GM19035 (cell line): ENCODE measurements around the gene C12orf54.
"Not testable (repeated sequence)": the region's sequence is repeated elsewhere in the genome, so short reads cannot be mapped to it uniquely, and the experiment has no call there.

Experiments used
- ATAC-seq: cut with Tn5 transposase; IDR thresholded peaks from one replicate; pipeline ENCODE4 v1.9.1; 2021; ENCODE audit not compliant: unreplicated experiment

The C12orf54 gene

DNA sequence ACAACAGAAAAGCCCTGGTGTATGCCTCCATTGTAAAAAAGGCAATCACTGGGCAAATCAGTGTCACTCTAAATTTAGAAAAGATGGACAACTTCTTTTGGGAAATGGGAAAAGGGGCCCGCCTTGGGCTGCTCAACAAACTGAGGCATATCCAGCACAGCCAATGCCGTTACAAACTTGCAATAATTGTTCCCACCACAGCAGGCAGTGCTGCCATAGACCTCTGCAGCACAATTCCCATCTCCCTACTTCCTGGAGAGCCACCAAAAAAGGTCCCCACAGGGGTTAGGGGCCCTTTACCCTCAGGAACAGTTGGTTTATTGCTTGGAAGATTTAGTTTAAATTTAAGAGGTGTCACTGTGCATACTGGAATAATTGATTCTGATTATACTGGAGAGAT lies 26.7 kb downstream of the C12orf54 start:
- ATAC-seq: no peak

DNA sequence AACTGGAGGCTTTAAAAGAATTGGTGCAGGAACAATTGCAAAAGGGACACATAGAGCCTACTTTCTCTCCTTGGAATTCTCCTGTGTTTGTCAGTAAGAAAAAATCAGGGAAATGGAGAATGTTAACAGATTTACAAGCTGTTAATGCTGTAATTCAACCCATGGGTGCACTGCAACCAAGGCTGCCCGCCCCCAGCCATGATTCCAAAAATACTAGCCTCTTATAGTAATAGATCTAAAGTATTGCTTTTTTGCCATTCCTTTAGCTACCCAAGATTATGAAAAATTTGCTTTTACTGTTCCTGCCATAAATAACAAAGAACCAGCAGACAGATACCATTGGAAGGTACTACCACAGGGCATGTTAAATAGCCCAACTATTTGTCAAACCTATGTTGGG lies 27.8 kb downstream of the C12orf54 start:
- ATAC-seq: no peak

DNA sequence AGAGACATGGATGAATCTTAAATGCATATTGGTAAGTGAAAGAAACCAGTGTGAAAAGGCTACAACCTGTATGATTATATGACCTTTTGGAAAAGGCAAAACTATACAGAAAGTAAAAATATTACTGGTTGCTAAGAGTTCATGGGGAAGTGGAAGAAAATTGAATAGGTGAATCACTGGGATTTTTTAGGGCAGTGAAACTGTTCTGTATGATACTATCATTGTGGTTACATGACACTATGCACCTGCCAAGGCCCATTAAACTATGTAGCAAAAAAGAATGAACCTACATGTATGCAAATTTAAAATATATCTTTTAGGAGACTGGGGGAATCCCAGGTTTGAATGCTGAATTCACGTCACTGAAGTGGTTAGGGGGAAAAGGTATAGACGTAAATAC lies 30.6 kb downstream of the C12orf54 start:
- ATAC-seq: peak; percentile 90

DNA sequence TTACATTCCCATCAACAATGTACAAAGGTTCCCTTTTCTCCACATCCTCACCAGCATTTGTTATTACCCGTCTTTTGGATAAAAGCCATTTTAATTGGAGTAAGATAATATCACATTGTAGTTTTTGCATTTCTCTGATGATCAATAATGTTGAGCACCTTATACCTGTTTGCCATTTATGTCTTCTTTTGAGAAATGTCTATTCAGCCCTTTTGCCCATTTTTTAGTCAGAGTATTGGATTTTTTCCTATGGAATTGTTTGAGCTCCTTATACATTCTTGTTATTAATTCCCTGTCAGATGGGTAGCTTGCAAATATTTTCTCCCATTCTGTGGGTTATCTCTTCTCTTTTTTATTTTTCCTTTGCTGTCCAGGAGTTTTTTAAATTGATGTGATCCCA lies 32.4 kb downstream of the C12orf54 start:
- ATAC-seq: no peak

DNA sequence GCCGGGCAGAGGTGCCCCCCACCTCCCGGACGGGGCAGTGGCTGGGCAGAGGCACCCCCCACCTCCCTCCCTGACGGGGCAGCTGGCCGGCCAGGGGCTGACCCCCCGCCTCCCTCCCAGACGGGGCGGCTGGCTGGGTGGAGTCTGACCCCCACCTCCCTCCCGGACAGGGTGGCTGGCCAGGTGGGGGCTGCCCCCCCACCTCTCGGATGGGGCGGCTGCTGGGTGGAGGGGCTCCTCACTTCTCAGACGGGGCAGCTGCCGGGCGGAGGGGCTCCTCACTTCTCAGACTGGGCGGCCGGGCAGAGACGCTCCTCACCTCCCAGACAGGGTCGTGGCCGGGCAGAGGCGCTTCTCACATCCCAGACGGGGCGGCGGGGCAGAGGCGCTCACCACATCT lies 38.1 kb downstream of the C12orf54 start:
- ATAC-seq: not testable (repeated sequence)

DNA sequence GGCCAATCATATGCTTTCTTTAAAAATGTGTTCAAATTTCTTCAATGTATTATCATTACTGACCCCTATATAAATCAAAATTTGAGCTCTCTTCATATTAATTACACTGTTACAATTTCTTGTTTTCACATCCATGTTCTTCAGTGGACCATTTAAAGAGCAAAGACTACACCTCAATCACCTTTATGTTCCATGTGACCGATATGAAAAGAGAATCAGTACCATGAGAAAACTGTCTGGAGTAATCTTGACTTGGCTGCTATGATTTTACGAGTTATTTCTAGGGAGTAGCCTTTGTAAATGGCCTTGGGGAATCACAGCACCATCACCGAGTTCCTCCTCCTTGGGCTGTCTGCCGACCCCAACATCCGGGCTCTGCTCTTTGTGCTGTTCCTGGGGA lies 43.0 kb downstream of the C12orf54 start, which contains the start of gene OR8S1:
TSS of gene OR8S1 (plus strand) at position 301 of the 400 bp plus-strand sequence. CDS start at position 301, 0 bp downstream.
- ATAC-seq: no peak

DNA sequence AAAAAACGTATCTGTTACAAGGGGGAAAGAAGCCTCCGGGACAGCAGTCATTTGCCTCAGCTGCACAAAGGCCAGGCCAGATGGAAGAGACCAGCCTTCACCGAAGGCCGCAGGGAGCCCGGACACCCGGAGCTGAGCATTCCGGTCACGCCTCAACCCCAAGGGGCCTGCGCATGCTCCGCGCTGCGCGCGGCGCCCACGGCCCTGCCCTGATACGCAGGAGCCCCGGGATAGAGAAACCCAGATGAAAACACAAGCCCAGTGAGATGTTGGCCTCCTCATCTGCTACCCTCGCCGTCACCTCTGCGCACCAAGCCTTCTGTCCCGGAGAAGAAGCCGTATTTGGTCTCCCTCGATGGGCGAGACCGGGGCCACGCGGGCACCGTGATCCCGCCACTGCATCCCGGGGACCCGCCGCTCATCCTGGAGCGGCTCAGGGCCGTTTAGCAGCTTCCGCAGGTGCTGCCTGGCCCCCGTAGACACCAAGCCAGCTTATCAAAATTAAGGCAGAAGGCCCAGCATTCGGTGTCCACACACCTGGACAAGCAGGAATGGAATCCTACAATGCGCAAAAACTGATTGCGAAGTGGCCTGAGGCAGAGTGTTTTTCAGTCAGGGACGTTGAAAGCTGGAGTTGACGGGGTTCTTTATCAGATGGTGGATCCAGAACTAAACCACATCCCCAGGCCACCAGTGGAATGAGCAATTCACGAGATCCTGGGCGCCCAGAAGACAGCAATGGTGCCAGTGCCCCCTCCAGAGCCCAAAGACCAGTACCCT lies 45.8 kb downstream of the C12orf54 start:
- no peak for ATAC-seq

DNA sequence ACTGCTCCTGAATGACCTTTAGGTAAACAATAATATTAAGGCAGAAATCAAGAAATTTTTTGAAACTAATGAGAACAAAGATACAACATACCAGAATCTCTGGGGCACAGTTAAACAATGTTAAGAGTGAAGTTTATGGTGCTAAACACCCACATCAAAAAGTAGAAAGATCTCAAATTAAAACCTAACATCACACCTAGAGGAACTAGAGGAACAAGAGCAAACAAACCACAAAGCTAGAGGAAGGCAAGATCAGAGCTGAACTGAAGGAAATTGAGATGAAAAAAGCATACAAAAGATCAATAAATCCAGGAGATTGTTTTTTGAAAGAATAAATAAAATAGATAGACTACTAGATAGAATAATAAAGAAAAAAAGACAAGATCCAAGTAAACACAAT lies 50.3 kb downstream of the C12orf54 start:
- no peak for ATAC-seq

DNA sequence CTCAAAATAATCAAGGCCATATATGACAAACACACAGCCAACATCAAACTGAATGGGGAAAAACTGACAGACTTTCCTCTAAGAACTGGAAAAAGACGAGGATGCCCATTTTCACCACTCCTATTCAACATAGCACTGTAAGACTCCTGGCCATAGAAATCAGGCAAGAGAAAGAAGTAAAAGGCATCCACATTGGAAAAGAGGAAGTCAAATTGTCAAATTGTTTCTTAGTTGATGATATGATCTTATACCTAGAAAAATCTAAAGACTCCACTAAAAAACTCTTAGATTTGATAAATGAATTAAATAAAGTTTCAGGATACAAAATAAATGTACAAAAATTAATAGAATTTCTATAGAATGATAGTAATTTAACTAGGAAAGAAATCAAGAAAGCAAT lies 54.3 kb downstream of the C12orf54 start:
- no peak for ATAC-seq

DNA sequence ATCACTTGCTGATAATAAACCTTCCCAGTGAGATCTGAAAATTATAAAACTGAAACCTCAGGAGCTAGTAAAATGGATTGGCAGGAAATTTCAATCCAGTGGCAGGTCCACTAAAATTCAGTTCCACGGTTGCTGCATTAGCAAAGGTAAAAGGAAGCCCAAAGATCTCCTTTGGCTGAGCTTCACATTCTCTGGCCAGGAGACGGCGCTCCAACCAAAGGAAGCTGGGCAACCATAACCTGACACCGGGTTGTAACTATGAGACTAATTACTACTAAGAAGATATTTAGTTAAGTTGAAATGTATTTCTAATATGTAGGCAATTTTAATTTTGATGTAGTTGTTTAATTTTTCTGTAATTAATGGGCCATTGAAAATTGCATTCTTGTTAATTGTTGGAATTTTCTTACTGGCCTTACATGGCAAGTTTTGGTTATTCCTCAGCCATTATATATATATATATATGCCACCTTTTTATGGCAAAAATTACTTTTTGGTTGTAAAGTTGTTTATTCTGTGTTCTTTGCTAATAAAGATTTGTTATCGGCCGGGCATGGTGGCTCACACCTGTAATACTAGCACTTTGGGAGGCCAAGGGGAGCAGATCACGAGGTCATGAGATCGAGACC lies 60.1 kb downstream of the C12orf54 start:
- no peak for ATAC-seq

DNA sequence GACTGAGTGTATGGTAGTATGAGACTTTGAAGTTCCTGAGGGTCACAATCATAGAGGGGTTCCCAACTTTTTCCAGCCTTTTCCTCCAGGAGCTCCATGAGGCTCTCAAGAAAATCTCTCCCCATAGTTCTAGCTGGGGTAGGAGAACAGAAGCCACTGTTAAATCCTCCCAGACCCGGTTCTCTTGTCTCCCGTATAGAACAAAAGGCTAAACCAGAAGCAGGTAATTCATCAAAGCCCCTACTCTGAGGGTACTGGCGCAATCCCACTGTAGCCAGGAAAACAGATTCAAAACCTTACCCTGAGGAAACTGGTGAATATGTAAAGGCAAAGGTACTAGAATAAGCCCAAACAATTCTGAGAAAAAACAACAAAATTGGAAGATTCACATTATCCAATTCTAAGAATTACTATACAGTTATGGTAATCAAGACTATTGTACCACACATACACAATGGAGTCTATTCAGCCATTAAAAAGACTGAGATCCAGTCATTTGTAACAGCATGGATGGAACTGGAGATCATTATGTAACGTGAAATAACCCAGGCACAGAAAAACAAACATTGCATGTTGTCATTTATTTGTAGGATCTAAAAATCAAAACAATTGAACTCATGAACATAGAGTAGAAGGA lies 63.7 kb downstream of the C12orf54 start:
- no peak for ATAC-seq
